NCI-H2227 (cell line): ENCODE measurements around the gene FN1.

ENCODE experiments used
- DNase-seq: peaks from one replicate; lab custom pipeline; 2025; ENCODE audit not compliant: unreplicated experiment; lab: John Stamatoyannopoulos, UW

Gene FN1

GRCh38 chr2:215355801-215356200 lies 80.1 kb downstream of the FN1 start:
- no peak for DNase-seq

GRCh38 chr2:215354771-215355695 lies 80.8 kb downstream of the FN1 start:
- DNase-seq: no peak

GRCh38 chr2:215352602-215353001 lies 83.3 kb downstream of the FN1 start:
- DNase-seq: no peak

- no peak for DNase-seq
Observed at GRCh38 chr2:215347878-215348277, 88.0 kb downstream of the FN1 start.

- DNase-seq: no peak
Observed at GRCh38 chr2:215338883-215339679, 96.8 kb downstream of the FN1 start.

GRCh38 chr2:215332872-215333595 lies 102.8 kb downstream of the FN1 start:
- DNase-seq: no peak

- DNase-seq: no peak
Observed at GRCh38 chr2:215328066-215328465, 107.8 kb downstream of the FN1 start.

GRCh38 chr2:215324811-215325210 lies 111.1 kb downstream of the FN1 start:
- DNase-seq: no peak

GRCh38 chr2:215320679-215321078 lies 115.2 kb downstream of the FN1 start:
- no peak for DNase-seq

GRCh38 chr2:215320102-215320501 lies 115.8 kb downstream of the FN1 start:
- DNase-seq: no peak

- DNase-seq: no peak
Observed at GRCh38 chr2:215319500-215319899, 116.4 kb downstream of the FN1 start.

- no peak for DNase-seq
Observed at GRCh38 chr2:215316336-215316735, 119.5 kb downstream of the FN1 start.

- DNase-seq: no peak
Observed at GRCh38 chr2:215315301-215315700, 120.6 kb downstream of the FN1 start.

GRCh38 chr2:215314896-215315295 lies 121.0 kb downstream of the FN1 start:
- DNase-seq: no peak

- no peak for DNase-seq
Observed at GRCh38 chr2:215313255-215313613, 122.6 kb downstream of the FN1 start.

- DNase-seq: peak; percentile 98
Observed at GRCh38 chr2:215311625-215312396, 124.1 kb downstream of the FN1 start, which contains the start of gene ATIC. Gene ATIC, plus strand, starts transcription at chr2:215312059. Its CDS starts 84 bp downstream, at chr2:215312143.

- DNase-seq: peak; percentile 71
Observed at GRCh38 chr2:215311259-215311624, 124.6 kb downstream of the FN1 start.
